H1 (cell line): Measurements from ENCODE around the gene MRPL39. TPM values are rescaled to one million over a fixed set of nuclear protein-coding genes. Genes with fewer than 3 reads are reported as not detected.

Source experiments
- BACH1 ChIP-seq: IDR thresholded peaks from 2 replicates; pipeline ENCODE4 v1.6.1; 2012; ENCODE audit warnings: low read length, improper control_type of control experiment
- CBX8 ChIP-seq: fragments of 300-800, 300-1000 bp; sonication (generic); IDR thresholded peaks from 2 replicates; pipeline ENCODE4 v1.7.1; 2016; ENCODE audit warnings: low read depth, low read length, borderline replicate concordance
- EP300 ChIP-seq, 2 experiments: IDR thresholded peaks; 1 replicate in 1 of 2; 2 replicates in 1 of 2; pipeline ENCODE4 v1.6.1; 2011 to 2012; ENCODE audit warnings: low read depth in 2 of 2, low read length in 2 of 2, mild to moderate bottlenecking in 2 of 2, borderline replicate concordance in 1 of 2, inconsistent platforms in 1 of 2, moderate library complexity in 1 of 2
- FOSL1 ChIP-seq: IDR thresholded peaks from 2 replicates; pipeline ENCODE4 v1.6.1; 2011; ENCODE audit warnings: mild to moderate bottlenecking, low read depth, low read length, moderate library complexity; ENCODE audit not compliant: insufficient read depth
- KDM4A ChIP-seq: IDR thresholded peaks from one replicate; pipeline ENCODE4 v1.7.1; 2012; ENCODE audit warnings: low read depth, mild to moderate bottlenecking, moderate library complexity, low read length, inconsistent platforms; ENCODE audit not compliant: severe bottlenecking
- MAFK ChIP-seq: IDR thresholded peaks from 2 replicates; pipeline ENCODE4 v1.6.1; 2012; ENCODE audit warnings: low read depth, mild to moderate bottlenecking, improper control_type of control experiment, low read length
- NANOG ChIP-seq: IDR thresholded peaks from 2 replicates; pipeline ENCODE4 v1.6.1; 2011; ENCODE audit warnings: low read length, low read depth, mild to moderate bottlenecking, inconsistent platforms; ENCODE audit not compliant: insufficient read depth, poor library complexity, severe bottlenecking
- NRF1 ChIP-seq: IDR thresholded peaks from 2 replicates; pipeline ENCODE4 v1.6.1; 2011; ENCODE audit warnings: mild to moderate bottlenecking, low read depth, low read length, improper control_type of control experiment
- PHF8 ChIP-seq: fragments of 200-600 bp; sonication (generic); conservative IDR thresholded peaks from 2 replicates; pipeline ENCODE4 v1.7.1; 2012; ENCODE audit warnings: low read depth, mild to moderate bottlenecking, inconsistent platforms, low read length, moderate library complexity
- POU5F1 ChIP-seq: IDR thresholded peaks from 2 replicates; pipeline ENCODE4 v1.6.1; 2011; ENCODE audit warnings: low read depth, mild to moderate bottlenecking, low read length, moderate library complexity
- SIN3A ChIP-seq, 2 experiments: IDR thresholded peaks in 1 of 2; conservative IDR thresholded peaks in 1 of 2; 2 replicates each; pipeline ENCODE4 v1.6.1; 2011 to 2012; ENCODE audit warnings: low read length in 2 of 2, improper control_type of control experiment in 1 of 2, low read depth in 1 of 2, mild to moderate bottlenecking in 1 of 2
- SIX5 ChIP-seq: IDR thresholded peaks from 2 replicates; pipeline ENCODE4 v1.6.1; 2011; ENCODE audit warnings: mild to moderate bottlenecking, low read depth, low read length
- TBP ChIP-seq: IDR thresholded peaks from 2 replicates; pipeline ENCODE4 v1.6.1; 2011; ENCODE audit warnings: low read depth, low read length, improper control_type of control experiment
- TCF12 ChIP-seq: IDR thresholded peaks from 2 replicates; pipeline ENCODE4 v1.6.1; 2011; ENCODE audit warnings: low read depth, mild to moderate bottlenecking, low read length
- ZNF274 ChIP-seq: IDR thresholded peaks from 2 replicates; pipeline ENCODE4 v1.7.0; 2012; ENCODE audit warnings: low read length, borderline replicate concordance; ENCODE audit errors: extremely low read depth
- polyA plus RNA-seq, 7 experiments: library from polyadenylated mRNA; depleted of rRNA in 3 of 7; stranded (reverse) in 5 of 7; unstranded in 2 of 7; fragments of >200 nt in 5 of 7; fragments of 200-250 nt in 2 of 7; gene quantifications; 1 replicate in 5 of 7; 2 replicates in 1 of 7; 4 replicates in 1 of 7; pipeline versions ENCODE4 v1.2.1 to v1.2.3, GENCODE V29; 2011 to 2013; ENCODE audit warnings: missing spikeins in 2 of 7, mixed read lengths in 2 of 7
- total RNA-seq: library from RNA; stranded (reverse); fragmentation: NEBNext Ultra II Directional; extraction: Animal tissue kit (Norgen Biotek cat#: 25700); gene quantifications from 2 replicates; pipeline ENCODE4 v1.2.1, GENCODE V29; 2021
- TF ChIP-seq, protein P1 (sequence below): IDR thresholded peaks from 2 replicates; pipeline ENCODE4 v1.6.1; 2012; ENCODE audit warnings: low read length, inconsistent platforms
- TF ChIP-seq, protein P2 (sequence below): IDR thresholded peaks from 2 replicates; pipeline ENCODE4 v1.6.1; 2011; ENCODE audit warnings: low read length, improper control_type of control experiment
- TF ChIP-seq, protein P3 (sequence below): IDR thresholded peaks from 2 replicates; pipeline ENCODE4 v1.6.1; 2011; ENCODE audit warnings: low read depth, mild to moderate bottlenecking, low read length; ENCODE audit not compliant: insufficient read depth

Gene MRPL39
- total and polyA plus RNA-seq, 2 of the 8 experiments (the other 6 are each of a cell fraction or from before 2014, with no cell fraction given), result 20.3 to 43.2 TPM

DNA sequence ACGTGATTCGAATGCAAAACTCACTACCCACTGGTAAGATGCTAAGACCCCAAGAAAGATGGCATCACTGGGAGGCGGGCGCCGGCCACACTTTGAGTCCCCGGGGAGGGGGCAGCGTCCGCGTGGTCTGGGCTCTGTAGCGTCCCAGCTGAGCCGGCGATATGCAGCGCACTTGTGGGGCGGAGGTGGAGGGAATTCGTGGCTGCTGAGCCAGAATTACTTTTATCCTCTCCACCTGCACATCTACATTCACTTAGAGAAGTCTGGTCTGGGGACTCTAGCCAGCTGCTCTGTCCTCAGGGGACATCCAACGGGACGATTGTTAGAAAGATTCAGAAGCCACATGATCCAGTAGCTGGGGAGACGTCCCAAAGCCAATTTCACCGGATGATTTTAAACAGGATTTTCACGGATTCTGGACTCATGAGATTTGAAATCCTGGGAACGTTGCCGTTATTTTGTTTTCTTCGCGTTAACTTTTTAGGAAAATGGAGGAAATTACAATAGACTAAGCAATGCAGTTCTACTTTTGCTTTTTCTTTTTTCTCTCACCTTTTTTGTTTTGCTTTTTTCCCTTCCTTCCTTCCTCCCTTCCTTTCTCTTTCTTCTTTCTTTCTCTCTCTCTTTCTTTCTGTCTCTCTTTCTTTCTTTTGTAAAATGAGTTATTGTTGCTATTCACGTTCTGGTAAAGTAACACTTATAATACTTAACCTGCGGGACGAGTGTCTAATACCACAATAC, 33.1 kb upstream of the MRPL39 start (continued):
- TF ChIP-seq SIN3A (conservative IDR thresholded peaks at IDR 0.05 in 1 of 2, IDR thresholded peaks at IDR 0.05 in 1 of 2; ENCODE audit: low read depth in 1 of 2, low read length in 2 of 2) (no peak), POU5F1 (no peak), MAFK (no peak), ZNF274 (no peak), EP300 (IDR thresholded peaks at IDR 0.05; ENCODE audit: borderline replicate concordance in 1 of 2, low read depth in 2 of 2, low read length in 2 of 2) (no peak), PHF8 (no peak), TBP (no peak), KDM4A (no peak), CBX8 (no peak), SIX5 (no peak), NANOG (no peak), BACH1 (no peak), TCF12 (no peak), NRF1 (no peak), FOSL1 (no peak)
- TF ChIP-seq, protein P1, sequence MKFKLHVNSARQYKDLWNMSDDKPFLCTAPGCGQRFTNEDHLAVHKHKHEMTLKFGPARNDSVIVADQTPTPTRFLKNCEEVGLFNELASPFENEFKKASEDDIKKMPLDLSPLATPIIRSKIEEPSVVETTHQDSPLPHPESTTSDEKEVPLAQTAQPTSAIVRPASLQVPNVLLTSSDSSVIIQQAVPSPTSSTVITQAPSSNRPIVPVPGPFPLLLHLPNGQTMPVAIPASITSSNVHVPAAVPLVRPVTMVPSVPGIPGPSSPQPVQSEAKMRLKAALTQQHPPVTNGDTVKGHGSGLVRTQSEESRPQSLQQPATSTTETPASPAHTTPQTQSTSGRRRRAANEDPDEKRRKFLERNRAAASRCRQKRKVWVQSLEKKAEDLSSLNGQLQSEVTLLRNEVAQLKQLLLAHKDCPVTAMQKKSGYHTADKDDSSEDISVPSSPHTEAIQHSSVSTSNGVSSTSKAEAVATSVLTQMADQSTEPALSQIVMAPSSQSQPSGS, result no peak
- TF ChIP-seq, protein P2, sequence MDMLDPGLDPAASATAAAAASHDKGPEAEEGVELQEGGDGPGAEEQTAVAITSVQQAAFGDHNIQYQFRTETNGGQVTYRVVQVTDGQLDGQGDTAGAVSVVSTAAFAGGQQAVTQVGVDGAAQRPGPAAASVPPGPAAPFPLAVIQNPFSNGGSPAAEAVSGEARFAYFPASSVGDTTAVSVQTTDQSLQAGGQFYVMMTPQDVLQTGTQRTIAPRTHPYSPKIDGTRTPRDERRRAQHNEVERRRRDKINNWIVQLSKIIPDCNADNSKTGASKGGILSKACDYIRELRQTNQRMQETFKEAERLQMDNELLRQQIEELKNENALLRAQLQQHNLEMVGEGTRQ, result no peak
- TF ChIP-seq, protein P3, sequence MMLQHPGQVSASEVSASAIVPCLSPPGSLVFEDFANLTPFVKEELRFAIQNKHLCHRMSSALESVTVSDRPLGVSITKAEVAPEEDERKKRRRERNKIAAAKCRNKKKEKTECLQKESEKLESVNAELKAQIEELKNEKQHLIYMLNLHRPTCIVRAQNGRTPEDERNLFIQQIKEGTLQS, result no peak
